Iris pigment epithelial cell (primary cell): ENCODE measurements around the gene KLC1.

Experiments used
- DNase-seq: peaks from one replicate; pipeline ENCODE4 v3.0.0-alpha.2; 2011; ENCODE audit warnings: low read depth

Gene KLC1

DNA sequence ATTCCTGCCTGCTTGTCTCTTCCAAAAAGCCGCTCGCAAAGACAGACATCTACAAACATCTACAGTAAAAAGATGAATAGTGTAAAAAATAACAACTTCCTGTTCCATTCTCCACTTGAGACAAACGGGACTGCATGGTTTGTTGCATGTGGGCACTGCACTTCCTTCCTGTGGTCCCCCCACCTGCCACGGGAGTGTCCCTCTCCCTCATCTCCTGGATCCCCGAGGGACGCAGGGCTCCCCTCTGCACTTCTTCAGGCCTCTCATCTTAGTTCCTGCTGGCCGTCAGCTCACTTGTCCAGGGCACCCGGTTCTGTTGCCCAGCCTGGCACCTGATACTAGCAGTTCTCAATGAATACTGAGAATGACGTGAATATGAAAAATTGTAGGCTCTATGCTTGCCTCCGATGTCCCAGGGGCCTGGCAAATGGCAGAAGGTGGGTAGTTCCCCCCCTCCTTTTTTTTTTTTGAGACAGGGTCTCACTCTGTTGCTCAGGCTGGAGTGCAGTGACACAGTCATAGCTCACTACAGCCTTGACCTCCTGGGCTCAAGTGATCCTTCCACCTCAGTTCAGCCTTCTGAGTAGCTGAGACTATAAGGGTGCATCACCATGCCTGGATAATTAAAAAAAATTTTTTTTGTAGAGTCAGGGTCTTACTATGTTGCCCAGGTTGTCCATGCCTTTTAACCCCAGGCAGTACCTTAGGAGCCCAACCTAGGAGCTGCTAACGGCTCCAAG, 3.5 kb upstream of the KLC1 start:
- DNase-seq: no peak

DNA sequence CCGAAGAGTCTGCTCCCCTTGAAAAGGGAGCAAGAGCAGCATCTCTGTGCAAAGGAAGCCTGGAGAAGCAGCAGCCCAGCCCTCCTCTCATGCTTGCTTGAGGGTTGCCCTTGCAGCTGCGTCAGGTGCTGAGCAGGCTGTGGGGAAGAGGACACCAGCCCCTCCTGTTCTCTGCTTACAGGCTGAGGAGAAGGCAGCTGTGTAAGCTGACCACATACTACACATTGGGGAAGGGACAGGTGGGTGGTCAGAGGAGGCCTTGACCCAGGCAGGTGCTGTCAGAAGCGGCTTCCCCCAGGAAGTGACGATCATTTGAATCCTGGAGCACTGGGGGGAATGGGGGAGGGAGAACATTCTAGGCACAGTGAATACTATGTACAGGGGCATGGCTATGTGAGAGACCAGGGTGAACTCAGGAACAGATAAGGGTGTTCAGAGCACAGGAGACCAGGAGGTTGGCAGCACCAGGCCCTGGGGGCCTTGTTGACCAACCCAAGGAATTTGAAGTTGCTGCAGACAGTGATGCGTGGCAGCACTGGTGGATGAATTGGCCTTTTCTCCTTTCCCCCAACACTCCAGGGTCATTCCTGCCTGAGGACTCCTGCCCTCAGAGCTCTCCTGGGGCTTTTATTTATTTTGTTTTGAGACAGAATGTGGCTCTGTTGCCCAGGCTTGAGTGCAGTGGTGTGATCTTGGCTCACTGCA, 2.7 kb upstream of the KLC1 start:
- DNase-seq: no peak

DNA sequence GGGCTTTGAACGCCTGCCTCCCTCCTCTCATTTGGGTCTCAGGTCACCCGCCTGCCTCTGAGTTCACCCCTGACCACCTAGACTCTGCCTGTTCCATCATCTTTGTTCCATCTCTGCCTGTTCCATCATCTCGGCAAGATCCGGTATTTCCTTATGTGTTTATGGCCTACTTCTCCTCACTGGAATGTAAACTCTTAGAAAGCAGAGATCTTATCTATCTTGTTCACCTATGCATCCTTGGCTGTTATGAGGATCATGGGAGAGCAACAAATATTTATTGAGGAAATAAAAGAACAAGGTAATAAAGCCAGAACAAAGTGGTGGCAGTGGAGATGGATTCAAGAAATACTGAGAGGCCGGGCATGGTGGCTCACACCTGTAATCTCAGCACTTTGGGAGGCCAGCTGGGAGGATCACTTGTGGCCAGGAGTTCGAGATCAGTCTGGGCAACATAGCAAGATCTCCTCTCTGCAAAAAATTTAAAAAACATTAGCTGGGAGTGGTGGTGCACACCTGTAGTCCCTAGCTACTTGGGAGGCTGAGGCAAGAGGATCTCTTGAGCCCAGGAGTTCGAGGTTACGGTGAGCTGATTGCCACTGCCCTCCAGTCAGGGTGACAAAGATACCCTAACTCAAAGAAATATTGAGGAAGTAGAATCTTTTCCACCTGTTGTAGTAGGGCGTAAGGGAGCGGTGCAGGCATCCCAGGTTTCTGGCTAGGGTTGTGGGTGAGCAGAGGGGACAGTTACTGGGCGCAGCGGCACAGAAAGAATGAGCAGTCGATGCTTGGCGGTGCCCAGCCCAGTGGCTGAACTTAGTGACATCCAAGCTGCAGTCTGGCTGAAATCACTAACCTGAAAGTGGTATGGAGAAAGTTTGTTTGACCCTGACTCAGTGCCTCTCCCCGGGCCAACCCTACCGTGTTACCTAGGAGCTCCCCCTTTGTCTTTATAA, 1.7 kb upstream of the KLC1 start:
- DNase-seq: no peak

DNA sequence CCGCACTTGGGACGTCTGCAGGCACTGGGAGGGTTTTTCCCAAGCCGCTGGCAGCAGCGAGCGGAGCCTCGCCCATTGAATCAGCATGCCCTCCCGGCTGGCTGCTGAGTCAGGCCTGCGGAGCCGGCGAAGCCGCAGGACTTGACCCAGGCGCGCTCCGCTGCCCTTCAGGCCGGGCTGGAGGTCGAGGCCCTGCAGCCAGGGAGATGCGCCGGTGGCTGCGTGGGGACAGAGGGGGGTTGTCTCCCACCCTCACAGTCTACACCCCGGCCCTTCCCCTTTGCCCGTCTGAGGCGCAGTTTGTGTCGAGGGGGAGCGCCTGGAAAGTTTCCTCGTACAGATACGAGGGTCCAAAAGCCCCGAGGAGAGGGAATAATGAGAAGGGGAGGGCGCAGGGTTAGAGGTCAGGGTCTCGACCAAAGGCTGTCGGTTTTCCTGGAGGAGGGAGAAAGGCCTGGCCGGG, 759 bp upstream of the KLC1 start:
- peak; percentile 84 for DNase-seq

DNA sequence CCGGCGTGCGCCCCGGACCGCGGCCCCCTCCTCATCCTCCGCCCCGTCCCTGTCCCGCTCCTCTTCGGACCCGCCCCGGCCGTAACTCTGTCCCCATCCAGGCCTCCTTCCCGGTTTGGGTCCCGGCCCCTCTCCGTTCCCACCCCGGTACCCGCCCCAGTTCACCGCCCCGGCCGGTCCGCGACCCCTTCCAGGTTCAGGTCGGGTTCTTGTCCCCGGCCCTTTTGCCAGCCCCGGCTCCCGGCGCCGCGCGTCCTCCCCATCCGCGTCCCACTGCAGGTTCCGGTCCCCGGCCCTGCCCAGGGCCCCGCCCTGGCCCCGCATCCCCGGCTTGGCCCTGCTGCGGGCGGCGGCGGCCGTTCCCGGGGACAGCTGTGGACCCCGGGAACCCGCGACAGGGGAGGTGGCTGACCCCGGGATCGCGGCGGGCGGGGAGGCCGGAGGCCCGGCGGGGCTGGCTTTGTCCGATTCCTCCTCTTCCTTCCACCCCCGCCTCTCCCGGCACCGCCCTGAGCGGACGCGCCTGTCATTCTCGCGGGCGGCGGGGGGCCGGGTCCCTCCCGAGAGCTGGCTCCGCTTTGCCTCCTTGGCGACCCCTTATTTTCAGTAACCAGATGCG, 601 bp downstream of the KLC1 start:
- no peak for DNase-seq

DNA sequence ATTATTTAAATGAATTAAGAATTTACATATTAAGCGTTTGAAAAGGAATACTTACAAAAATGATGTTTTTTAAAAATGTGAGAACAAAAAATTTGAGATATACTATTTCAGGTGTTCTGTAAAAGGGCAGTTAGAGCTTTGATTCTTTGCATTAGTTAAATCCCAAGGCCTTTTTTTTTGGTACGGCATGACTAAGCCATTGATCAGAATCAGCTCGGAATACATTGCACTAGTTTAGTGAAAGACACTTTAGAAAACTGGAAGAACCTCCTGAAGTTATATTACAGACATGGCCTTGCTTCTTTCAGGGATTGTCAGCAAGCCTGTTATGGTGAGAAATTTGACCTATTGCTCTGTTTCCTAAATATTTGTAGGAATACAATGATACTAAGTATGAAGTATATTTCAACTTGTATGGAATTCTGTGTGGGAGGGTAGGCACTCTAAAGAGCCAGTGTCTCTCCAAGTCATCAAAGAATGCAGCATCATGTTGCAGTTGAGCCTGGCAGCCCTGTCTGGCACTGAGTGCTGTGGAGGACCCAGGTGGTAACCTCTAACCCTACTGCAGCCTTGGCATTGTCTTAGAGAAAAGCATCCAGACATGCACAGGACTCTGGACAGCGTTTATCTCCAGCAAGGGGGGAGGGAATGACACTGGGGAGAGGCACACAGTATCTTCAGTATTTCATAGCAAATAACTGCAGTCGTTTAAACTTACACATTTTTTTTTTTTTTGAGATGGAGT, 1.5 kb downstream of the KLC1 start:
- DNase-seq: no peak

DNA sequence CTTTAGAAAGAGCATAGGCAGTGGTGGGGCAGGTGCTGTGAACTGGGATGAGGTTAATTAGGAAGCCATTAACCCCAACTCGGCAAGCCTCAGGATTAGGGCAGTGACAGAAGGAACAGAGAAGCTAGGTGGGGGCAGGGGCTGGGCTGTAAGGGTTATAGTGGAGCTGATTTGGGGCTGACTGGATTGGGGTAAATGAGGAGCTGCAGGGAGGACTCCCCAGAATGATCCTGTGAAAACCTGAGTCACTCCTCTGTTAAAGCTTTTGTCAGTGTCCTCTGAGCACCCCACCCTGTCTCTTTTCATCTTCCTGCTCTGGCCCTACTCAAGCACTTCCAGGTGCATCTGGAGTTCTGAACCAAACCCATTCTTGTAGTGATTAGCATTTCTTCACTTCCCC, 4.4 kb downstream of the KLC1 start:
- no peak for DNase-seq

DNA sequence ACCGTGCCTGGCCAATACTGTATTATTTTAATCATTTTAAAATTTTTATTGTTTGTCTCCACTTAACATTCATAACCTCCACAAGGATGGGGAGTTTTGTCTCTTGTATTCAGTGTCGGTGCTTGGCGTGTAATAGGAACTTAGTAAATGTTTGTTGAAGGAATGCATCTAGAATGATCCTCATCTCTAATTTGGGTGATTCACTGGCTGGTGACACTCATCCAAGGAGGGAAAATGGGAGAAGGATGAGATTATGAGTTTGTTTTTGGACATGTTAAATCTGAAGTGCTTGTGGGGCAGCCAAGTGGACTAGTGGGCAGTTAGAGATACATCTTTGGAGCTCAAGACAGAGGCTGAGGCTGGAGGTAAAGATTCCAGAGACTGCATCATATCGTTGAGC, 5.1 kb downstream of the KLC1 start:
- DNase-seq: no peak

DNA sequence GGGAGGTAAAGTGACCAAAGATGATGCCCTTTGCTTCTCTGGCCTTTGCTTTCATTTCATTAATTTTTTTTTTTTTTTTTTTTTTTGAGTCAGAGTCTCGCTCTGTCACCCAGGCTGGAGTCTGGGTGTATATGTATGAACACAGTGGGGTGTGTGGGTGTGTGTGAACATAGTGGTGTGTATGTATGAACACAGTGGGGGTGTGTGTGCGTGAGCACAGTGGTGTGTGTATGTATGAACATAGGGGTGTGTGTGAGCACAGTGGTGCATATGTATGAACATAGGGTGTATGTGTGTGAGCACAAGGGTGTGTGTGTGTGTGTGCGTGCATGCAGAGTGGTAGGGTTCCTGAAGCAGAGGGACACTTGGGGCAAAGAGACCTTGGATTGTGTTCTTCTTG, 9.6 kb downstream of the KLC1 start:
- no peak for DNase-seq

DNA sequence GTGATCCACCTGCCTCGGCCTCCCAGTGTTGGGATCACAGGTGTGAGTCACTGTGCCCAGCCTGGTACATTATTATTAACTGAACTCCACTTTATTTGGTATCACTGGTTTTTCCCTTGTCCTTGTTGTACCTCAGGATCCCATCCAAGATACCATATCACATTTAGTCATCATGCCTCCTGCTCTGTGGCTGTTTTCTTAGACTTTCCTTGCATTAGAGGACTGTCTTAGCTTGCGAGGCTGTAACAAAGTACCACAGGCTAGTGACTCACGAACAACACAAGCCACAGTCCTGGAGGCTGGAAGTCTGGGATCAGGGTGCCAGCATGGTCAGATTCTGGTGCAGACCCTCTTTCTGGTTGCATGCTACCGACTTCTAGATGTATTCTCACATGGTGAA, 12.2 kb downstream of the KLC1 start:
- DNase-seq: peak; percentile 59

DNA sequence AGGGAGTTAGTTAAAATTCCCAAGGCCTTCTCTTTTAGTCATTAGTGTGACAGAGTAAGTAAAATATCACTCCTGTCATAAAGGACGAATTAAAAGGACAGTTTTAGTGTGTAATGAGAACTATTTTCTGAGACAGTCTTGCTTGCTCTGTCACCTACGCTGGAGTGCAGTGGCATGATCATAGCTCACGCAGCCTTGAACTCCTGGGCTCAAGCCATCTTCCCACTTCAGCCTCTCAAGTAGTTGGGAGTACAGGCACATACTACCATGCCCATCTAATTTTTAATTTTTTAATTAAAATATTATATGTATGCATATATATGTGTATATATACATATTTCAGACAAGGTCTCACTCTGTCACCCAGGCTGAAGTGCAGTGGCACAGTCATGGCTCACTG, 17.2 kb downstream of the KLC1 start:
- no peak for DNase-seq

DNA sequence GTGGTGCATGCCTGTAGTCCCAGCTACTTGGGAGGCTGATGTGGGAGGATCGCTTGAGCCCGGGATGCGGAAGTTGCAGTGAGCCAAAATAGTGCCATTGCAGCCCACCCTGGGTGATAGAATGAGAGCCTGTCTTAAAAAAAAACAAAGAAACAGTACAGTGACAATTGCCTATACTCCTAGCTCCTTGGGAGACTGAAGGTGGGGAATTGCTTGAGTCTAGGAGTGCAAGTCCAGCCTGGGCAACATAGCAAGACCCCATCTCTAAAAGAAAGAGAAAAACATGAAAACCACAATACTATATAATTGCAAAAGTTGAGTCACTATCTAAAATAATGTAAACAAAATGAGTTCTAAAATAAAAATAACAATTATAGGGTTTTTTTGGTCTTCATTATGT, 20.0 kb downstream of the KLC1 start:
- no peak for DNase-seq

DNA sequence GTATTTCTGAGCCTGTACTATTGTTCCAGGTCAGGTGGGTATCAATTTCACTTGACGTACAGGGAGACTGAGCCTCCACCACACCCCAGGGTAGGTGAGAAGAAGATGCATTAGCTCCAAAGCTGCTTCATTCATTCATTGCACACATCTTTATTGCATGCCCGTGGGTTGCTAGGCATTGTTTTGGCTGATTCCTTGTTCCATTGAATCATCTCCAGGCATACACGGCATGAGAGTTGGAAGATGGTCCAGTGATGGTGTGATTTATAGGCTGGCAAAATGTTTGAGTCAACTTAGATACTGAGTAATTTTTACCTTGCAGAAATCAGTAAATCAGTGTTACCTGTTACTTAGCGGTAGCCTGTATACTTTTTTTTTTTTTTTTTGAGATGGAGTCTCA, 21.2 kb downstream of the KLC1 start:
- no peak for DNase-seq

DNA sequence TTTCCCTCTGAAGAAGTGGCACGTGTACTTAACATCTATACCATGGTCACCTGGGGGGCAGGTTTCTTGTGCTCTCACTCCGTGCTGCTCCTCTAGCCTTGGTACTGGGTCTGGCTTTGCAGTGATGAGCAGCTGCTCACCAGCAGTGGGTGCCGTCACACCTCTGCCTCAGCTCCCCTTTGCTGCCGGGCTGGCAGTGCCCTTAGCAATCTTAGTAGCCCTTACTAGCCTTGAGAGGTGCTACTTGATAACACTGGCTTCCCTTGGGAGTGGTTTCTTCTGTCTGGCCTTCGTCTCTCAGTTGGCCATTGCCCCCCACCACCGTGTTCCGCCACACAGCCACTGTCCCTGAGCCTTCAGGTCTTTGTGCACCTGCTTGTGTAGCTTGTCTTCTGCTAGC, 22.6 kb downstream of the KLC1 start:
- no peak for DNase-seq

DNA sequence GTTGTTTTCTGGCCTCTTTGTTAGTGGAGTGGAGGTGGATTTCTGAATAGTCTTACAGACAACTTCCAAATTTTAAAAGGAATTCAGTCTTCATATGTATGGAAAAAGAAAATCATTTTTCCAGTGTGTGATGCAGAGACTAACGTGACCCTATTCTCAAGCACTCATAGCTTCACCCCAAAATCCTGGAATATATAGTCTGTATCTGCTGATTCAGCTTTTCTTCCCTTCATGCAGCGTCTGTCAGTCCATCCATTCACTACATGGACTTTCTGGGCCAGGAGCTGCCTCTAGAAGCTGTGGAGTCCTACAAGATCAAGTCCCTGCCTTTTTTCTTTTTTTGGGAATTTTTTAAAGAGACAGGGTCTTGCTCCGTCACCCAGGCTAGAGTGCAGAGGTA, 23.8 kb downstream of the KLC1 start:
- no peak for DNase-seq

DNA sequence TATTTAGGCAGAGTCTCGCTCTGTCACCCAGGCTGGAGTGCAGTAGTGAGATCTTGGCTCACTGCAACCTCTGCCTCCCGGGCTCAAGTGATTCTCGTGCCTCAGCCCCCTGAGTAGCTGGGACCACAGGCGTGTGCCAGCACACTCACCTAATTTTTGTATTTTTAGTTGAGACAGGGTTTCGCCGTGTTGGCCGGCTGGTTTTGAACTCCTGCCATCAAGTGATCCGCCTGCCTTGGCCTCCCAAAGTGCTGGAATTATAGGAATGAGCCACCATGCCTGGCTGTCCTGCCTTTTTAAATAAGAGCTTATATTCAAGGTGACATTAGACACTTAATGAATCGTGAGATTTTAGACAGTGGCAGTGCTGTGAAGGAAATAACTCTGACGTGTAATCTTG, 24.3 kb downstream of the KLC1 start:
- DNase-seq: peak; percentile 16

DNA sequence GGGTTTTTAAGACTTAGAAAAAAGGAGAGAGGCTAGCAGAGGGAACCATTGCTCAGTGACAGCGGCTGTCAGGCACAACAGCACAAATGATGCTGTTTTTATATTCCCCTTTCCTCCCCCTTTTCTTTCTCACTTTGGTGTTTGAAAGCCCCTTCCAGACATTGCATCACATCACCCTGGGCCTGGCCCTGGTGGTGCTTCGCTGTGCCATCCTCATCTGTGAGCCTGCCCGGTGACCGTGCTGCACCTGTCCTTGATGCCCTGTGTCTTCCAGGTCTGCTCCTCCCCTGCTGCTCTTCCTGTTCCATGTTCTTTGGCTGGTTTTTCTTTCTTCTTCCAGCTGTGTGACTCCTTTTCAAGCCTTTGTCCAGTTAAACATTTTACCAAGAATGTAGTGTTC, 24.8 kb downstream of the KLC1 start:
- DNase-seq: no peak

DNA sequence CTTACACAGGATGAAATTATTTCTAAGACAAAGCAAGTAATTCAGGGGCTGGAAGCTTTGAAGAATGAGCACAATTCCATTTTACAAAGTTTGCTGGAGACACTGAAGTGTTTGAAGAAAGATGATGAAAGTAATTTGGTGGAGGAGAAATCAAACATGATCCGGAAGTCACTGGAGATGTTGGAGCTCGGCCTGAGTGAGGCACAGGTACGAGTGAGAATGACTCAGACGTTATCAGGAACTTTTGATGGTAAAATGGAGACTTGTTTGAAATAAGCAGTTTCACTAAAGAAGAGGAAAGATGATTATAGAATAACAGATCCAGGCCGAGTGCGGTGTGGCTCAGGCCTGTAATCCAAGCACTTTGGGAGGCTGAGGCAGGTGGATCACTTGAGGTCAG, 25.6 kb downstream of the KLC1 start:
- no peak for DNase-seq

DNA sequence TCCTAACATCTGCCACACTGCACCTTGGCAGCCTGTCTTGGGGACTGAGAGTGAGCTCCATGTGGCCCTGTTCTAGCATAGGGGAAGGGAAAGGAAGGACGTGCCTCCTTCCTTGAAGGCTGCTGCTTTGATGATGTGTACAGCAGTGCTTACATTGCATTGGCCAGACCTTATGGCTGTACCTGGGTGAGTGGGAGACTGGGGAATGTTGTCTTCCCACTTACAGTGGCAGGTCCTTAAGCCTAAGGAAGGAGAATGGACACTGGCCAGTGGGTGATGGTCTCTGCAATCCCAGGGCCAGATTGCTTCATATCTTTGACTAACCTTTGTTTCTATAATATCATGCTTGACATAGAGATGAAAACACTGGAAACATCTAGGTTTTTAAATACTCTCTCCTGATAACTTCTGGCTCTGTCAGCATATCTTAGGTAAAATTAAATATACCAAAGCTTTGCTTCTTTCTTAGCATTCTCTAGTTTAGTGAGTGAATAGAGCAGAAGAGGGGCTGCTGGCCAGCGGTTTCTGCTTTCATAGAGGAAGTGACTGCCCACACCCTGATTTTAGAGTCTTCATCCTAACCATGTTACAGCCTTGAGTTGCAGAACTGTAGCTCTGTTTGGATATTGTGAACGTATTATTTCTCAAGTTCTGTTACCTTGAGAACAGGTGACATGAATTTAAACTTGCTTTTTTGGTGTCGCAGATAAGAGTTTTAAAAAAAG, 27.2 kb downstream of the KLC1 start:
- DNase-seq: peak; percentile 36

DNA sequence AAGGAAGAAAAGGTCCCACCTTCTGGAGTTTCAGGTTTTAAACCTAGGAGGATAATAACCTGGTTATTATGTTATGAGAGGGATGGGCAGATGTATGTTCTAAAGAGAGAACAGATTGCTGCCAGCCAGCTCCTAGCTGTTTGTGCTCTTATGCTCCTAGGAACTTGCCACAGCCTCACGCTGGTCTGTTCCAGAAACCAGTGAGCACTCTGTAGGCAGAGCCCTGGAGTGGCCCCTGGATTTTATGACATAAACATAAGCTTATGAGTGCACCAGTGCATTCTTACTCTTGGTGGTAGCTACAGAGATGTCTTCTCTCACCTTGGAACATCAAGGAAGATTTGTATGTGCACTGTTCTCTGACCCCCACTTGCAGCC, 27.7 kb downstream of the KLC1 start:
- DNase-seq: no peak

DNA sequence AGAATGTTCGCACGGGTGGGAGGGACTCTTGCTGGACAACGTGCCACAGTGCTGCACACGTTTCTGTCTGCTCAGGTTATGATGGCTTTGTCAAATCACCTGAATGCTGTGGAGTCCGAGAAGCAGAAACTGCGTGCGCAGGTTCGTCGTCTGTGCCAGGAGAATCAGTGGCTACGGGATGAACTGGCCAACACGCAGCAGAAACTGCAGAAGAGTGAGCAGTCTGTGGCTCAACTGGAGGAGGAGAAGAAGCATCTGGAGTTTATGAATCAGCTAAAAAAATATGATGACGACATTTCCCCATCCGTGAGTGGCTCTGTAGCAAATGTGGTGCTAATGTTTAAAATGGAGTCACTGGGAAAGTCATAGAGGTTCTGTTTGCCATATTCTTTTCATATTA, 28.5 kb downstream of the KLC1 start:
- peak; percentile 80 for DNase-seq
